B cell (primary cell): Measurements from ENCODE around the gene RAB3C. TPM values are rescaled to one million over a fixed set of nuclear protein-coding genes. Genes with fewer than 3 reads are reported as not detected.

ENCODE experiments used
- ATAC-seq: fragments of 200-7000 bp; cut with Tn5 transposase; one replicate; pipeline ENCODE4 v1.10.0; 2021; ENCODE audit warnings: low read depth, mild to moderate bottlenecking, moderate number of reproducible peaks, moderate library complexity
- CTCF ChIA-PET: fragments of 350-600 bp; sonication (Branson Sonifier 250); formaldehyde crosslinking; loops from one replicate; lab custom pipeline; 2021; ENCODE audit warnings: antibody characterized with exemption, inconsistent platforms; lab: Charles Lee
- POLR2A ChIA-PET: fragments of 350-600 bp; sonication (Branson Sonifier 250); formaldehyde crosslinking; loops from one replicate; lab custom pipeline; 2021; ENCODE audit warnings: antibody characterized with exemption; lab: Charles Lee
- DNase-seq: peaks from one replicate; pipeline ENCODE4 v3.0.0; 2013
- H2AFZ ChIP-seq: 2 replicates; pipeline ENCODE4 v1.6.1; 2012; ENCODE audit warnings: mild to moderate bottlenecking, low read depth, low read length; ENCODE audit not compliant: insufficient read depth, poor library complexity, severe bottlenecking
- H3K27ac ChIP-seq, 2 donors: 1 replicate in 1 of 2; 2 replicates in 1 of 2; pipeline ENCODE4 v1.5.1; 2012 to 2013; ENCODE audit warnings: low read length in 2 of 2, mild to moderate bottlenecking in 2 of 2, moderate library complexity in 1 of 2
- H3K27me3 ChIP-seq, 4 experiments: fragments of 200-600 bp in 1 of 4; sonication (generic) in 1 of 4; replicated peaks in 1 of 4; 1 replicate in 2 of 4; 2 replicates in 2 of 4; pipeline versions ENCODE4 v1.6.1 to v1.7.0; 2013 to 2016; ENCODE audit warnings: low read length in 3 of 4, mild to moderate bottlenecking in 2 of 4, mixed read lengths in 1 of 4, moderate library complexity in 1 of 4; ENCODE audit not compliant: insufficient read depth in 4 of 4, control insufficient read depth in 3 of 4; ENCODE audit errors: control extremely low read depth in 1 of 4
- H3K36me3 ChIP-seq, 2 experiments: replicated peaks in 1 of 2; 1 replicate in 1 of 2; 2 replicates in 1 of 2; pipeline versions ENCODE4 v1.6.1 to v1.7.1; 2013; ENCODE audit warnings: low read length in 1 of 2; ENCODE audit not compliant: insufficient read depth in 2 of 2, control insufficient read depth in 1 of 2; ENCODE audit errors: control extremely low read depth in 1 of 2, extremely low read depth in 1 of 2
- H3K4me1 ChIP-seq, 2 donors: fragments of 200-600 bp in 1 of 2; sonication (generic) in 1 of 2; 1 replicate in 1 of 2; 2 replicates in 1 of 2; pipeline versions ENCODE4 v1.5.1 to v1.6.1; 2013 to 2017; ENCODE audit warnings: low read length in 2 of 2; ENCODE audit not compliant: control insufficient read depth in 2 of 2, insufficient read depth in 2 of 2
- H3K4me2 ChIP-seq: replicated peaks from 2 replicates; pipeline ENCODE3; 2012; ENCODE audit warnings: mild to moderate bottlenecking, low read depth, low read length; ENCODE audit not compliant: poor library complexity, severe bottlenecking
- H3K4me3 ChIP-seq, 5 experiments: fragments of 200-600 bp in 1 of 5; sonication (generic) in 1 of 5; 1 replicate in 3 of 5; 2 replicates in 2 of 5; pipeline versions ENCODE4 v1.5.1 to v1.7.0; 2011 to 2016; ENCODE audit warnings: low read length in 4 of 5, mild to moderate bottlenecking in 4 of 5, low read depth in 2 of 5, control low read depth in 1 of 5, moderate library complexity in 1 of 5; ENCODE audit not compliant: insufficient read depth in 1 of 5; ENCODE audit errors: control extremely low read depth in 1 of 5, extremely low read depth in 1 of 5
- H3K79me2 ChIP-seq: fragments of 200-600 bp; sonication (generic); one replicate; pipeline ENCODE4 v1.6.0; 2016; ENCODE audit warnings: low read length; ENCODE audit not compliant: control insufficient read depth, insufficient read depth
- H3K9ac ChIP-seq: fragments of 200-600 bp; sonication (generic); 2 replicates; pipeline ENCODE4 v1.6.1; 2017; ENCODE audit warnings: mild to moderate bottlenecking, low read length, moderate library complexity
- H3K9me3 ChIP-seq, 3 donors: one replicate each; pipeline versions ENCODE4 v1.6.1 to v1.7.1; 2013; ENCODE audit warnings: low read length in 2 of 3; ENCODE audit not compliant: control insufficient read depth in 2 of 3, insufficient read depth in 1 of 3; ENCODE audit errors: control extremely low read depth in 1 of 3
- H4K20me1 ChIP-seq: 2 replicates; pipeline ENCODE4 v1.6.0; 2012; ENCODE audit warnings: mild to moderate bottlenecking, low read length; ENCODE audit not compliant: insufficient read depth, control insufficient read depth, poor library complexity, severe bottlenecking
- H3K27ac Mint-ChIP-seq: one replicate; pipeline ENCODE4 v1.8.0; 2021; ENCODE audit warnings: mixed read lengths
- H3K27me3 Mint-ChIP-seq: one replicate; pipeline ENCODE4 v1.8.0; 2021; ENCODE audit warnings: mixed read lengths
- H3K4me1 Mint-ChIP-seq: one replicate; pipeline ENCODE4 v1.8.0; 2021; ENCODE audit warnings: mixed read lengths
- H3K4me3 Mint-ChIP-seq: one replicate; pipeline ENCODE4 v1.8.0; 2021; ENCODE audit warnings: mixed read lengths
- H3K9me3 Mint-ChIP-seq: one replicate; pipeline ENCODE4 v1.8.0; 2022; ENCODE audit warnings: mixed read lengths; ENCODE audit not compliant: insufficient read depth
- CTCF ChIP-seq: fragments of 200-600 bp; IDR thresholded peaks from one replicate; pipeline ENCODE4 v1.8.0; 2022; ENCODE audit warnings: antibody characterized with exemption, mild to moderate bottlenecking
- EZH2 ChIP-seq: IDR thresholded peaks from 2 replicates; pipeline ENCODE4 v1.6.1; 2012; ENCODE audit warnings: borderline replicate concordance, low read depth, mild to moderate bottlenecking, moderate library complexity, low read length; ENCODE audit not compliant: insufficient read depth, poor library complexity, severe bottlenecking
- WGBS: methylation state at CpG from one replicate; pipeline ENCODE4 v1.1.5; 2013; ENCODE audit warnings: missing lambda C conversion rate; ENCODE audit not compliant: insufficient coverage; 5-methylcytosine and 5-hydroxymethylcytosine counted together
- intact Hi-C: fragments of 100-400 bp; cut with micrococcal nuclease; formaldehyde crosslinking; loops from one replicate; pipeline ENCODE4 v1.10.0; 2022
- polyA plus RNA-seq: library from polyadenylated mRNA; depleted of rRNA; stranded (reverse); fragments of >200 nt; gene quantifications from 2 replicates; pipeline ENCODE4 v1.2.3, GENCODE V29; 2012
- total RNA-seq, 2 donors: library from RNA; stranded (reverse); fragments of 120-200 nt in 1 of 2; gene quantifications; 1 replicate in 1 of 2; 2 replicates in 1 of 2; pipeline versions ENCODE4 v1.2.3 to v1.2.4, GENCODE V29; 2013 to 2022

The RAB3C gene
- total and polyA plus RNA-seq, 2 donors (not counting 1 experiment from before 2014, with no cell fraction given) = 0.20 to 0.58 TPM

GRCh38 chr5:58759745-58760144, 176.9 kb downstream of the RAB3C start:
- Histone ChIP-seq H3K79me2 (no peaks in the 10 kb centered on the region), H3K4me2 (peak overlapping the region; percentile 70), H3K36me3 (no peaks in the 10 kb centered on the region), H4K20me1 (no peaks in the 10 kb centered on the region), H3K27me3 (no peaks in the 10 kb centered on the region), H3K4me3 (peak overlapping the region; percentile 18 to 61 (median 26)), H3K27ac (peak overlapping the region in 1 of 2 donors; percentile 62), H2AFZ (peak overlapping the region; percentile 74), H3K9me3 (no peaks in the 10 kb centered on the region), H3K4me1 (peaks cover 12 to 14% of the 10 kb centered on the region in 2 donors), H3K9ac (peak overlapping the region; percentile 66)
- DNase-seq (peak; percentile 39), ATAC-seq (peak; percentile 57)
- CTCF ChIA-PET = no interaction called here
- Mint-ChIP-seq H3K4me3 (peak overlapping the region; percentile 85), H3K27ac (peak overlapping the region; percentile 69), H3K27me3 (no peaks in the 10 kb centered on the region), H3K4me1 (peaks cover 34% of the 10 kb centered on the region), H3K9me3 (no peaks in the 10 kb centered on the region)
- intact Hi-C loops = loop anchor here (5.0 kb wide), 1 partner anchor 267 kb away; the partner anchor contains the start of gene GAPT
- WGBS = no CpG with 5 or more reads among the region's 4 CpGs
- TF ChIP-seq EZH2 (no peak), CTCF (no peak)
- POLR2A ChIA-PET = no interaction called here

GRCh38 chr5:58760222-58760621, 177.3 kb downstream of the RAB3C start:
- TF ChIP-seq EZH2 = no peak
- no peak for TF ChIP-seq CTCF
- POLR2A ChIA-PET = no interaction called here
- Histone ChIP-seq H3K79me2 (no peaks in the 10 kb centered on the region), H3K4me2 (peak overlapping the region; percentile 70), H3K9ac (peak overlapping the region; percentile 66), H3K27ac (no peak overlapping the region), H4K20me1 (no peaks in the 10 kb centered on the region), H3K27me3 (no peaks in the 10 kb centered on the region), H3K4me1 (peaks cover 12 to 14% of the 10 kb centered on the region in 2 donors), H3K4me3 (peak overlapping the region in 4 of 5 experiments; percentile 18 to 61 (median 35)), H2AFZ (peak overlapping the region; percentile 74), H3K9me3 (no peaks in the 10 kb centered on the region), H3K36me3 (no peaks in the 10 kb centered on the region)
- ATAC-seq (no peak), DNase-seq (no peak)
- intact Hi-C loops = loop anchor here (5.0 kb wide), 1 partner anchor 268 kb away; the partner anchor contains the start of gene GAPT
- WGBS = no CpG with 5 or more reads among the region's 2 CpGs
- Mint-ChIP-seq H3K4me3 (peak overlapping the region; percentile 85), H3K27me3 (no peaks in the 10 kb centered on the region), H3K4me1 (peaks cover 34% of the 10 kb centered on the region), H3K9me3 (no peaks in the 10 kb centered on the region), H3K27ac (peak overlapping the region; percentile 69)
- CTCF ChIA-PET = no interaction called here
